HL-60 (cell line): ENCODE data around the gene DAAM1.
A peak's percentile ranks its signal among the peaks of the same experiment; 100 is the strongest.

Experiments used
- DNase-seq, 2 experiments: peaks; one replicate each; pipeline ENCODE4 v3.0.0-alpha.2; 2010 to 2020; ENCODE audit warnings: low read depth in 1 of 2, low spot score in 1 of 2
- H3K27ac ChIP-seq: fragments of 250-450 bp; sonication (Bioruptor Pico); replicated peaks from 2 replicates; pipeline ENCODE4 v1.5.1; 2020; ENCODE audit warnings: mild to moderate bottlenecking, moderate library complexity
- H3K27me3 ChIP-seq: fragments of 250-450 bp; sonication (Bioruptor Pico); 2 replicates; pipeline ENCODE4 v1.5.1; 2021; ENCODE audit warnings: mild to moderate bottlenecking, moderate library complexity; ENCODE audit not compliant: insufficient read depth, poor library complexity, severe bottlenecking
- H3K4me3 ChIP-seq: replicated peaks from 2 replicates; pipeline ENCODE4 v1.5.1; 2011; ENCODE audit warnings: mild to moderate bottlenecking, control low read depth, low read length; ENCODE audit not compliant: insufficient read depth
- CTCF ChIP-seq: IDR thresholded peaks from one replicate; pipeline ENCODE4 v1.5.1; 2011; ENCODE audit warnings: low read length, control low read depth, inconsistent platforms; ENCODE audit not compliant: insufficient read depth
- GABPA ChIP-seq: IDR thresholded peaks from 2 replicates; pipeline ENCODE4 v1.6.1; 2012; ENCODE audit warnings: low read depth
- POLR2AphosphoS5 ChIP-seq: IDR thresholded peaks from 2 replicates; pipeline ENCODE4 v1.6.1; 2012; ENCODE audit warnings: low read depth
- REST ChIP-seq: IDR thresholded peaks from 2 replicates; pipeline ENCODE4 v1.6.1; 2012; ENCODE audit warnings: low read depth; ENCODE audit not compliant: insufficient replicate concordance
- SPI1 ChIP-seq: IDR thresholded peaks from 2 replicates; pipeline ENCODE4 v1.6.1; 2012; ENCODE audit warnings: low read depth, mild to moderate bottlenecking, borderline replicate concordance

The DAAM1 gene

GRCh38 chr14:59333668-59334067, 145.2 kb downstream of the DAAM1 start:
- TF ChIP-seq SPI1 (no peak), REST (no peak), CTCF (no peak), POLR2AphosphoS5 (no peak), GABPA (no peak)

GRCh38 chr14:59334253-59334652, 145.8 kb downstream of the DAAM1 start:
- peak overlapping the region; percentile 50 for H3K27ac ChIP-seq
- no peak for DNase-seq
- TF ChIP-seq SPI1 (no peak), CTCF (no peak), REST (no peak), GABPA (no peak), POLR2AphosphoS5 (no peak)

More at GRCh38 chr14:59333668-59334067, 145.2 kb downstream of the DAAM1 start:
- no peak overlapping the region for H3K4me3 ChIP-seq
- H3K27ac ChIP-seq, result peak overlapping the region; percentile 50
- H3K27me3 ChIP-seq, result no peaks in the 10 kb centered on the region
- peak; percentile 51 to 56 for DNase-seq

GRCh38 chr14:59336098-59336497, 147.6 kb downstream of the DAAM1 start:
- TF ChIP-seq CTCF (no peak), REST (no peak), GABPA (no peak)
- no peak for DNase-seq
- H3K27me3 ChIP-seq, result no peaks in the 10 kb centered on the region
- H3K4me3 ChIP-seq, result no peak overlapping the region
- no peak overlapping the region for H3K27ac ChIP-seq

More at GRCh38 chr14:59334253-59334652, 145.8 kb downstream of the DAAM1 start:
- Histone ChIP-seq H3K4me3 (no peak overlapping the region), H3K27me3 (no peaks in the 10 kb centered on the region)
